MM.1S (cell line): ENCODE results near the gene LTBP4.

Experiments
- DNase-seq: peaks from one replicate; pipeline ENCODE4 v3.0.0-alpha.2; 2015
- H2AFZ ChIP-seq: fragments of 300-600 bp; sonication (generic); 2 replicates; pipeline ENCODE4 v1.6.0; 2016; ENCODE audit warnings: antibody characterized with exemption, low read length
- H3F3A ChIP-seq: fragments of 300-600 bp; sonication (generic); 2 replicates; pipeline ENCODE4 v1.6.1; 2016; ENCODE audit warnings: mild to moderate bottlenecking, antibody characterized with exemption, low read length, moderate library complexity, mixed read lengths; ENCODE audit not compliant: insufficient read depth
- H3K27ac ChIP-seq: fragments of 300-600 bp; sonication (generic); 2 replicates; pipeline ENCODE4 v1.5.1; 2016; ENCODE audit warnings: mild to moderate bottlenecking, low read length
- H3K27me3 ChIP-seq: fragments of 300-600 bp; sonication (generic); replicated peaks from 2 replicates; pipeline ENCODE4 v1.6.0; 2016; ENCODE audit warnings: low read length; ENCODE audit not compliant: insufficient read depth
- H3K36me3 ChIP-seq: fragments of 300-600 bp; sonication (generic); replicated peaks from 2 replicates; pipeline ENCODE4 v1.6.1; 2016; ENCODE audit warnings: mild to moderate bottlenecking, low read length, mixed read lengths; ENCODE audit not compliant: insufficient read depth
- H3K4me1 ChIP-seq: fragments of 300-600 bp; sonication (generic); 2 replicates; pipeline ENCODE4 v1.6.1; 2016; ENCODE audit warnings: low read length, mixed read lengths
- H3K4me2 ChIP-seq: fragments of 300-600 bp; sonication (generic); 2 replicates; pipeline ENCODE4 v1.6.0; 2016; ENCODE audit warnings: low read depth, low read length
- H3K4me3 ChIP-seq: fragments of 300-600 bp; sonication (generic); 2 replicates; pipeline ENCODE4 v1.5.1; 2016; ENCODE audit warnings: low read length, mixed read lengths
- H3K79me2 ChIP-seq: fragments of 300-600 bp; sonication (generic); 2 replicates; pipeline ENCODE4 v1.6.1; 2016; ENCODE audit warnings: mixed run types, low read length, mixed read lengths
- H3K9ac ChIP-seq: fragments of 300-600 bp; sonication (generic); 2 replicates; pipeline ENCODE4 v1.6.1; 2016; ENCODE audit warnings: low read length, mixed read lengths
- H3K9me2 ChIP-seq: fragments of 300-600 bp; sonication (generic); replicated peaks from 2 replicates; pipeline ENCODE4 v1.6.1; 2016; ENCODE audit warnings: mild to moderate bottlenecking, low read length, mixed read lengths; ENCODE audit not compliant: insufficient read depth
- H3K9me3 ChIP-seq: fragments of 300-600 bp; sonication (generic); replicated peaks from 2 replicates; pipeline ENCODE4 v1.6.1; 2016; ENCODE audit warnings: mild to moderate bottlenecking, low read length, mixed read lengths; ENCODE audit not compliant: insufficient read depth
- H4K20me1 ChIP-seq: fragments of 300-600 bp; sonication (generic); 2 replicates; pipeline ENCODE4 v1.6.1; 2016; ENCODE audit warnings: mild to moderate bottlenecking, low read length, moderate library complexity, mixed read lengths; ENCODE audit not compliant: insufficient read depth
- CTCF ChIP-seq: fragments of 300-600 bp; sonication (generic); IDR thresholded peaks from 2 replicates; pipeline ENCODE4 v1.5.1; 2016; ENCODE audit warnings: antibody characterized with exemption, low read length, mixed read lengths
- EZH2 ChIP-seq: fragments of 300-600 bp; sonication (generic); optimal IDR thresholded peaks from 2 replicates; pipeline ENCODE3; 2017; ENCODE audit warnings: low read depth, mild to moderate bottlenecking, antibody characterized with exemption, low read length, mixed read lengths
- EZH2phosphoT487 ChIP-seq: fragments of 300-600 bp; sonication (generic); IDR thresholded peaks from 2 replicates; pipeline ENCODE4 v1.6.1; 2018; ENCODE audit warnings: antibody characterized with exemption, low read length

The LTBP4 gene

GRCh38 chr19:40659566-40659965 lies 58.4 kb downstream of the LTBP4 start:
- H2AFZ ChIP-seq = no peak overlapping the region
- TF ChIP-seq EZH2phosphoT487 (no peak), CTCF (no peak), EZH2 (no peak)

GRCh38 chr19:40661616-40662015 lies 60.4 kb downstream of the LTBP4 start:
- Histone ChIP-seq H3K4me3 (no peak overlapping the region), H4K20me1 (no peaks in the 10 kb centered on the region), H3K36me3 (no peaks in the 10 kb centered on the region), H3F3A (no peaks in the 10 kb centered on the region), H3K4me2 (no peak overlapping the region), H3K79me2 (no peaks in the 10 kb centered on the region), H2AFZ (no peak overlapping the region), H3K27me3 (peaks cover 11% of the 10 kb centered on the region), H3K9me2 (no peaks in the 10 kb centered on the region), H3K9ac (no peak overlapping the region), H3K9me3 (no peaks in the 10 kb centered on the region), H3K4me1 (no peaks in the 10 kb centered on the region), H3K27ac (no peak overlapping the region)
- TF ChIP-seq CTCF = no peak
- no peak for TF ChIP-seq EZH2phosphoT487
- no peak for TF ChIP-seq EZH2
- DNase-seq = no peak

More at GRCh38 chr19:40659566-40659965, 58.4 kb downstream of the LTBP4 start:
- Histone ChIP-seq H3K9me3 (no peaks in the 10 kb centered on the region), H3F3A (no peaks in the 10 kb centered on the region), H3K9ac (no peak overlapping the region), H3K4me1 (no peaks in the 10 kb centered on the region), H3K27ac (no peak overlapping the region), H3K9me2 (no peaks in the 10 kb centered on the region), H3K79me2 (no peaks in the 10 kb centered on the region), H4K20me1 (no peaks in the 10 kb centered on the region), H3K36me3 (no peaks in the 10 kb centered on the region), H3K27me3 (peaks cover 11% of the 10 kb centered on the region), H3K4me3 (no peak overlapping the region), H3K4me2 (no peak overlapping the region)
- DNase-seq = no peak

- Histone ChIP-seq H3F3A (no peaks in the 10 kb centered on the region), H3K27ac (no peak overlapping the region), H3K36me3 (no peaks in the 10 kb centered on the region), H2AFZ (peak overlapping the region; percentile 88), H3K4me1 (no peaks in the 10 kb centered on the region), H3K9ac (peak overlapping the region; percentile 52; the same call in 1 of the 2 replicates), H3K79me2 (no peaks in the 10 kb centered on the region), H3K27me3 (peaks cover 11% of the 10 kb centered on the region), H3K9me3 (no peaks in the 10 kb centered on the region), H4K20me1 (no peaks in the 10 kb centered on the region), H3K9me2 (no peaks in the 10 kb centered on the region), H3K4me3 (peak overlapping the region; percentile 71), H3K4me2 (peak overlapping the region; percentile 93)
- peak; percentile 85 for DNase-seq
- TF ChIP-seq CTCF (peak; percentile 85), EZH2phosphoT487 (no peak)
These were observed 61.9 kb downstream of the LTBP4 start for GRCh38 chr19:40662925-40663694.
